K562 (cell line): ENCODE measurements around the gene CD3D. TPM values are rescaled to one million over a fixed set of nuclear protein-coding genes. Genes with fewer than 3 reads are reported as not detected.

Experiments
- DDX20 ChIP-seq: fragments of 450-650 bp; IDR thresholded peaks from 2 replicates; pipeline ENCODE4 v1.6.1; 2016; ENCODE audit warnings: missing genetic modification characterization, low read depth, mild to moderate bottlenecking, missing compliant biosample characterization, moderate library complexity
- ETS2 ChIP-seq: IDR thresholded peaks from 2 replicates; pipeline ENCODE4 v1.6.1; 2016; ENCODE audit warnings: borderline replicate concordance, missing genetic modification characterization, mild to moderate bottlenecking, moderate library complexity, missing compliant biosample characterization; ENCODE audit not compliant: poor library complexity, severe bottlenecking
- FOXA3 ChIP-seq, 2 experiments: fragments of 450-650 bp in 1 of 2; sonication (generic) in 1 of 2; formaldehyde crosslinking; IDR thresholded peaks in 1 of 2; conservative IDR thresholded peaks in 1 of 2; 2 replicates each; pipeline versions ENCODE4 v1.4.0 to v1.8.0; 2020 to 2022; ENCODE audit warnings: mild to moderate bottlenecking in 2 of 2, missing genetic modification reagents in 1 of 2
- GATA2 ChIP-seq: sonication (generic); formaldehyde crosslinking; IDR thresholded peaks from 2 replicates; pipeline ENCODE4 v1.4.0; 2020; ENCODE audit warnings: mild to moderate bottlenecking, missing genetic modification reagents
- HDAC6 ChIP-seq: IDR thresholded peaks from 2 replicates; pipeline ENCODE4 v1.6.1; 2012; ENCODE audit warnings: low read depth, mild to moderate bottlenecking, control low read depth, inconsistent platforms, low read length, moderate library complexity
- HNRNPUL1 ChIP-seq: fragments of 200-400 bp; formaldehyde crosslinking; IDR thresholded peaks from 2 replicates; pipeline ENCODE4 v1.6.1; 2017; ENCODE audit warnings: low read length
- MIER1 ChIP-seq: fragments of 450-650 bp; IDR thresholded peaks from 2 replicates; pipeline ENCODE4 v1.6.1; 2016; ENCODE audit warnings: antibody characterized with exemption, mild to moderate bottlenecking, low read depth
- NFRKB ChIP-seq: fragments of 450-650 bp; IDR thresholded peaks from 2 replicates; pipeline ENCODE4 v1.6.1; 2016; ENCODE audit warnings: low read depth
- PPARD ChIP-seq: fragments of 250-450 bp; sonication (Bioruptor Pico); IDR thresholded peaks from 2 replicates; pipeline ENCODE4 v1.8.0; 2022; ENCODE audit warnings: inconsistent platforms, mild to moderate bottlenecking, moderate library complexity
- TAF9B ChIP-seq: fragments of 450-650 bp; IDR thresholded peaks from 2 replicates; pipeline ENCODE4 v1.6.1; 2018; ENCODE audit warnings: mild to moderate bottlenecking; ENCODE audit not compliant: partially characterized antibody
- TCF7L2 ChIP-seq: fragments of 150-350 bp; IDR thresholded peaks from 2 replicates; pipeline ENCODE4 v1.6.1; 2016; ENCODE audit warnings: low read depth, mild to moderate bottlenecking, low read length, moderate library complexity
- ZNF124 ChIP-seq: sonication (generic); formaldehyde crosslinking; IDR thresholded peaks from 2 replicates; pipeline ENCODE4 v1.8.1; 2022; ENCODE audit warnings: missing genetic modification reagents
- ZNF253 ChIP-seq: fragments of 250-450 bp; sonication (Bioruptor Pico); conservative IDR thresholded peaks from 2 replicates; pipeline ENCODE4 v1.6.1; 2021; ENCODE audit warnings: mild to moderate bottlenecking
- polyA plus RNA-seq, 8 experiments: library from polyadenylated mRNA; depleted of rRNA in 4 of 8; stranded (reverse) in 5 of 8; unstranded in 3 of 8; fragments of >200 nt; fragmentation: Nextera tagmentation in 2 of 8; fragmentation: Illumina TruSeq in 1 of 8; extraction: Ambion mirVana in 2 of 8; extraction: Trizol in 1 of 8; gene quantifications; 2 replicates each; pipeline versions ENCODE4 v1.2.1 to v1.2.3, GENCODE V29; 2011 to 2014; ENCODE audit warnings: inconsistent platforms in 1 of 8, missing spikeins in 1 of 8
- total RNA-seq, 7 experiments: library from RNA; depleted of rRNA in 6 of 7; stranded (reverse); fragments of >200 nt in 6 of 7; fragmentation: Illumina TruSeq in 2 of 7; extraction: Trizol in 2 of 7; gene quantifications; 2 replicates each; pipeline versions ENCODE4 v1.2.1 to v1.2.3, GENCODE V29; 2011 to 2021; ENCODE audit warnings: low replicate concordance in 1 of 7
- TF ChIP-seq, protein P1 (sequence below): IDR thresholded peaks from 2 replicates; pipeline ENCODE4 v1.6.1; 2011; ENCODE audit not compliant: insufficient read length; ENCODE audit errors: extremely low read depth
- TF ChIP-seq, protein P2 (sequence below), 2 experiments: fragments of 150-350 bp in 1 of 2; IDR thresholded peaks; 2 replicates each; pipeline ENCODE4 v1.6.1; 2012 to 2016; ENCODE audit warnings: low read depth in 2 of 2, low read length in 2 of 2, mild to moderate bottlenecking in 1 of 2, moderate library complexity in 1 of 2
- TF ChIP-seq, protein P3 (sequence below): sonication (generic); formaldehyde crosslinking; IDR thresholded peaks from 2 replicates; pipeline ENCODE4 v1.8.0; 2023; ENCODE audit warnings: missing genetic modification reagents, mild to moderate bottlenecking, borderline replicate concordance

The CD3D gene
- total and polyA plus RNA-seq, 9 of the 15 experiments (the other 6 are each of a cell fraction or from before 2014, with no cell fraction given): 36.2 to 238 (median 67.1) TPM

DNA sequence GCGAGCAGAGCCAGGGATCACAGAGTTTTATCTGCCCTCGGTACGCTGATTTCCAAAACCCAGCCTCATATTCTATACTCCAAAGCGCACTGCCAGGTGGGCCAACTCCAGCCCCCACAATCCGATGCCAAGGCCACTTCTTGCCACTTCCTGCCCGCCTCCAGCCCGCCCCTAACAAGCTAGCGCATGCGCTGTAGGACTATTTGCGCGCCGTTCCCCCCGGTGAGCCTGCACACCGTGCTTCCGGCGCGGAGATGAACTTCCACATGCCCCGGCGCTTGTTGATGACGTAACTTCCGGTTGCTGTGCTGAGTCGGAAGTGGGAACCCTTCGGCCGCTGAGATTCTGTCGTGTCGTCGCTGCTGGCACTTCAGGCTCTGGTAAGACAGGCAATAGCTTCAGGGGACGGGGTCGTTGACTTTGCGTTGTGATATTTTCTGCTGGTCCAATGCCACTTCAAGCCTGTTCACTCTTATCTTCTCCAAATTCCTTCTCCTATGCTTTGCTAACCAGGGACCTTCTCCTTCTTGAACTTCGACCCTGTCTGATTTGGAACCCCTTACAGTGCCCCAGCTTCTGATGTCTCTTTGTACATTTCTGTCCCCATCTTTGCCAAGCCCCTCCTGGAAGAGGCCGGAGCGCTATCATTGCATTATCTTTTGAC is 16.9 kb upstream of the CD3D start, which contains the start of gene UBE4A (continued):
- TF ChIP-seq PPARD (CRISPR knock-in tag) (no peak), GATA2 (no peak), ZNF124 (CRISPR knock-in tag) (no peak), FOXA3 (CRISPR knock-in tag; conservative IDR thresholded peaks at IDR 0.05 in 1 of 2, IDR thresholded peaks at IDR 0.05 in 1 of 2) (no peak), ETS2 (no peak), HDAC6 (no peak), HNRNPUL1 (no peak), TAF9B (peak; percentile 74), ZNF253 (CRISPR knock-in tag) (no peak), MIER1 (no peak), TCF7L2 (no peak), NFRKB (peak; percentile 59; the same call in 1 of the 2 replicates), DDX20 (tag) (no peak)
- TF ChIP-seq, protein P1, sequence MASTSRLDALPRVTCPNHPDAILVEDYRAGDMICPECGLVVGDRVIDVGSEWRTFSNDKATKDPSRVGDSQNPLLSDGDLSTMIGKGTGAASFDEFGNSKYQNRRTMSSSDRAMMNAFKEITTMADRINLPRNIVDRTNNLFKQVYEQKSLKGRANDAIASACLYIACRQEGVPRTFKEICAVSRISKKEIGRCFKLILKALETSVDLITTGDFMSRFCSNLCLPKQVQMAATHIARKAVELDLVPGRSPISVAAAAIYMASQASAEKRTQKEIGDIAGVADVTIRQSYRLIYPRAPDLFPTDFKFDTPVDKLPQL: no peak
- TF ChIP-seq, protein P2, sequence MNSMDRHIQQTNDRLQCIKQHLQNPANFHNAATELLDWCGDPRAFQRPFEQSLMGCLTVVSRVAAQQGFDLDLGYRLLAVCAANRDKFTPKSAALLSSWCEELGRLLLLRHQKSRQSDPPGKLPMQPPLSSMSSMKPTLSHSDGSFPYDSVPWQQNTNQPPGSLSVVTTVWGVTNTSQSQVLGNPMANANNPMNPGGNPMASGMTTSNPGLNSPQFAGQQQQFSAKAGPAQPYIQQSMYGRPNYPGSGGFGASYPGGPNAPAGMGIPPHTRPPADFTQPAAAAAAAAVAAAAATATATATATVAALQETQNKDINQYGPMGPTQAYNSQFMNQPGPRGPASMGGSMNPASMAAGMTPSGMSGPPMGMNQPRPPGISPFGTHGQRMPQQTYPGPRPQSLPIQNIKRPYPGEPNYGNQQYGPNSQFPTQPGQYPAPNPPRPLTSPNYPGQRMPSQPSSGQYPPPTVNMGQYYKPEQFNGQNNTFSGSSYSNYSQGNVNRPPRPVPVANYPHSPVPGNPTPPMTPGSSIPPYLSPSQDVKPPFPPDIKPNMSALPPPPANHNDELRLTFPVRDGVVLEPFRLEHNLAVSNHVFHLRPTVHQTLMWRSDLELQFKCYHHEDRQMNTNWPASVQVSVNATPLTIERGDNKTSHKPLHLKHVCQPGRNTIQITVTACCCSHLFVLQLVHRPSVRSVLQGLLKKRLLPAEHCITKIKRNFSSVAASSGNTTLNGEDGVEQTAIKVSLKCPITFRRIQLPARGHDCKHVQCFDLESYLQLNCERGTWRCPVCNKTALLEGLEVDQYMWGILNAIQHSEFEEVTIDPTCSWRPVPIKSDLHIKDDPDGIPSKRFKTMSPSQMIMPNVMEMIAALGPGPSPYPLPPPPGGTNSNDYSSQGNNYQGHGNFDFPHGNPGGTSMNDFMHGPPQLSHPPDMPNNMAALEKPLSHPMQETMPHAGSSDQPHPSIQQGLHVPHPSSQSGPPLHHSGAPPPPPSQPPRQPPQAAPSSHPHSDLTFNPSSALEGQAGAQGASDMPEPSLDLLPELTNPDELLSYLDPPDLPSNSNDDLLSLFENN (IDR thresholded peaks at IDR 0.05; ENCODE audit: low read depth in 2 of 2, low read length in 2 of 2): no peak; a peak in 1 of 4 replicates
- TF ChIP-seq, protein P3, sequence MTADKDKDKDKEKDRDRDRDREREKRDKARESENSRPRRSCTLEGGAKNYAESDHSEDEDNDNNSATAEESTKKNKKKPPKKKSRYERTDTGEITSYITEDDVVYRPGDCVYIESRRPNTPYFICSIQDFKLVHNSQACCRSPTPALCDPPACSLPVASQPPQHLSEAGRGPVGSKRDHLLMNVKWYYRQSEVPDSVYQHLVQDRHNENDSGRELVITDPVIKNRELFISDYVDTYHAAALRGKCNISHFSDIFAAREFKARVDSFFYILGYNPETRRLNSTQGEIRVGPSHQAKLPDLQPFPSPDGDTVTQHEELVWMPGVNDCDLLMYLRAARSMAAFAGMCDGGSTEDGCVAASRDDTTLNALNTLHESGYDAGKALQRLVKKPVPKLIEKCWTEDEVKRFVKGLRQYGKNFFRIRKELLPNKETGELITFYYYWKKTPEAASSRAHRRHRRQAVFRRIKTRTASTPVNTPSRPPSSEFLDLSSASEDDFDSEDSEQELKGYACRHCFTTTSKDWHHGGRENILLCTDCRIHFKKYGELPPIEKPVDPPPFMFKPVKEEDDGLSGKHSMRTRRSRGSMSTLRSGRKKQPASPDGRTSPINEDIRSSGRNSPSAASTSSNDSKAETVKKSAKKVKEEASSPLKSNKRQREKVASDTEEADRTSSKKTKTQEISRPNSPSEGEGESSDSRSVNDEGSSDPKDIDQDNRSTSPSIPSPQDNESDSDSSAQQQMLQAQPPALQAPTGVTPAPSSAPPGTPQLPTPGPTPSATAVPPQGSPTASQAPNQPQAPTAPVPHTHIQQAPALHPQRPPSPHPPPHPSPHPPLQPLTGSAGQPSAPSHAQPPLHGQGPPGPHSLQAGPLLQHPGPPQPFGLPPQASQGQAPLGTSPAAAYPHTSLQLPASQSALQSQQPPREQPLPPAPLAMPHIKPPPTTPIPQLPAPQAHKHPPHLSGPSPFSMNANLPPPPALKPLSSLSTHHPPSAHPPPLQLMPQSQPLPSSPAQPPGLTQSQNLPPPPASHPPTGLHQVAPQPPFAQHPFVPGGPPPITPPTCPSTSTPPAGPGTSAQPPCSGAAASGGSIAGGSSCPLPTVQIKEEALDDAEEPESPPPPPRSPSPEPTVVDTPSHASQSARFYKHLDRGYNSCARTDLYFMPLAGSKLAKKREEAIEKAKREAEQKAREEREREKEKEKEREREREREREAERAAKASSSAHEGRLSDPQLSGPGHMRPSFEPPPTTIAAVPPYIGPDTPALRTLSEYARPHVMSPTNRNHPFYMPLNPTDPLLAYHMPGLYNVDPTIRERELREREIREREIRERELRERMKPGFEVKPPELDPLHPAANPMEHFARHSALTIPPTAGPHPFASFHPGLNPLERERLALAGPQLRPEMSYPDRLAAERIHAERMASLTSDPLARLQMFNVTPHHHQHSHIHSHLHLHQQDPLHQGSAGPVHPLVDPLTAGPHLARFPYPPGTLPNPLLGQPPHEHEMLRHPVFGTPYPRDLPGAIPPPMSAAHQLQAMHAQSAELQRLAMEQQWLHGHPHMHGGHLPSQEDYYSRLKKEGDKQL (CRISPR knock-in tag): no peak
